GM23338 (cell line): ENCODE measurements around the gene ERAP2. TPM values are rescaled to one million over a fixed set of nuclear protein-coding genes. Genes with fewer than 3 reads are reported as not detected.

Source experiments
- ATAC-seq: fragments of 200-7000 bp; cut with Tn5 transposase; 3 replicates; pipeline ENCODE4 v1.9.1; 2020
- DNase-seq: peaks from one replicate; pipeline ENCODE4 v3.0.0-alpha.2; 2015; ENCODE audit warnings: low spot score
- H2AFZ ChIP-seq: fragments of 200-600 bp; sonication (generic); 2 replicates; pipeline ENCODE4 v1.8.0; 2016; ENCODE audit warnings: antibody characterized with exemption, mild to moderate bottlenecking, moderate library complexity
- H3F3A ChIP-seq: fragments of 200-600 bp; sonication (generic); replicated peaks from 2 replicates; pipeline ENCODE4 v1.8.0; 2017; ENCODE audit warnings: antibody characterized with exemption, mixed run types, low read depth
- H3K27ac ChIP-seq: fragments of 200-600 bp; sonication (generic); 2 replicates; pipeline ENCODE4 v1.6.1; 2016; ENCODE audit warnings: low read depth
- H3K27me3 ChIP-seq: fragments of 200-600 bp; sonication (generic); 2 replicates; pipeline ENCODE4 v1.8.0; 2016; ENCODE audit warnings: mild to moderate bottlenecking, mixed run types, moderate library complexity; ENCODE audit not compliant: insufficient read depth
- H3K36me3 ChIP-seq: fragments of 200-600 bp; sonication (generic); 2 replicates; pipeline ENCODE4 v1.8.0; 2016; ENCODE audit warnings: mild to moderate bottlenecking; ENCODE audit not compliant: insufficient read depth
- H3K4me1 ChIP-seq: fragments of 200-600 bp; sonication (generic); 2 replicates; pipeline ENCODE4 v1.8.0; 2016; ENCODE audit warnings: mild to moderate bottlenecking, moderate library complexity; ENCODE audit not compliant: insufficient read depth
- H3K4me2 ChIP-seq: fragments of 200-600 bp; sonication (generic); 2 replicates; pipeline ENCODE4 v1.7.1; 2017; ENCODE audit warnings: mixed run types
- H3K4me3 ChIP-seq: fragments of 200-600 bp; sonication (generic); 2 replicates; pipeline ENCODE4 v1.6.1; 2016; ENCODE audit warnings: mixed run types
- H3K79me2 ChIP-seq: fragments of 200-600 bp; sonication (generic); replicated peaks from 2 replicates; pipeline ENCODE4 v1.8.0; 2017; ENCODE audit warnings: mild to moderate bottlenecking; ENCODE audit not compliant: insufficient read depth
- H3K9me2 ChIP-seq: fragments of 200-600 bp; sonication (generic); 2 replicates; pipeline ENCODE4 v1.8.0; 2017; ENCODE audit not compliant: insufficient read depth
- H4K20me1 ChIP-seq: fragments of 200-600 bp; sonication (generic); replicated peaks from 2 replicates; pipeline ENCODE4 v1.8.0; 2017; ENCODE audit warnings: mild to moderate bottlenecking; ENCODE audit not compliant: insufficient read depth
- H3K27ac Mint-ChIP-seq: 2 replicates; pipeline ENCODE4 v1.8.0; 2020; ENCODE audit warnings: inconsistent platforms, mild to moderate bottlenecking, moderate library complexity, mixed read lengths
- H3K27me3 Mint-ChIP-seq: 3 replicates; pipeline ENCODE4 v1.8.0; 2022; ENCODE audit warnings: low read depth, mild to moderate bottlenecking, moderate library complexity, mixed read lengths, inconsistent platforms; ENCODE audit not compliant: insufficient read depth, poor library complexity
- H3K36me3 Mint-ChIP-seq: 3 replicates; pipeline ENCODE4 v1.8.0; 2021; ENCODE audit warnings: low read depth, mild to moderate bottlenecking, inconsistent platforms, moderate library complexity, mixed read lengths
- H3K4me1 Mint-ChIP-seq: 3 replicates; pipeline ENCODE4 v1.8.0; 2020; ENCODE audit warnings: mild to moderate bottlenecking, inconsistent platforms, mixed read lengths
- H3K4me3 Mint-ChIP-seq: 3 replicates; pipeline ENCODE4 v1.8.0; 2021; ENCODE audit warnings: moderate library complexity, mild to moderate bottlenecking, inconsistent platforms, mixed read lengths
- H3K9me3 Mint-ChIP-seq: 3 replicates; pipeline ENCODE4 v1.8.0; 2020; ENCODE audit warnings: moderate library complexity, mild to moderate bottlenecking, inconsistent platforms, mixed read lengths
- CREB1 ChIP-seq: fragments of 250-450 bp; sonication (Bioruptor Pico); IDR thresholded peaks from 2 replicates; pipeline ENCODE4 v1.5.0; 2020; ENCODE audit warnings: low read depth, mild to moderate bottlenecking, moderate library complexity
- CTCF ChIP-seq, 2 experiments: fragments of 200-600 bp in 1 of 2; sonication (generic) in 1 of 2; conservative IDR thresholded peaks; 2 replicates each; pipeline versions ENCODE4 v1.5.1 to v1.6.1; 2016 to 2017; ENCODE audit warnings: antibody characterized with exemption in 2 of 2, low read depth in 2 of 2, mild to moderate bottlenecking in 2 of 2, moderate library complexity in 1 of 2
- ETS1 ChIP-seq: IDR thresholded peaks from 2 replicates; pipeline ENCODE4 v1.6.1; 2016; ENCODE audit warnings: antibody characterized with exemption
- EZH2phosphoT487 ChIP-seq: fragments of 200-600 bp; sonication (generic); IDR thresholded peaks from one replicate; pipeline ENCODE4 v1.8.1; 2018; ENCODE audit warnings: antibody characterized with exemption; ENCODE audit not compliant: unreplicated experiment
- NANOG ChIP-seq: IDR thresholded peaks from 2 replicates; pipeline ENCODE4 v1.6.1; 2016; ENCODE audit warnings: antibody characterized with exemption, borderline replicate concordance
- POLR2AphosphoS5 ChIP-seq: IDR thresholded peaks from 2 replicates; pipeline ENCODE4 v1.6.1; 2016; ENCODE audit warnings: antibody characterized with exemption, low read depth
- ZNF462 ChIP-seq: fragments of 250-450 bp; sonication (Bioruptor Pico); IDR thresholded peaks from 2 replicates; pipeline ENCODE4 v1.5.0; 2020; ENCODE audit warnings: mild to moderate bottlenecking, moderate library complexity
- polyA plus RNA-seq: library from polyadenylated mRNA; unstranded; fragments of >200 nt; fragmentation: Nextera tagmentation; extraction: Ambion mirVana; gene quantifications from 2 replicates; pipeline ENCODE4 v1.2.1, GENCODE V29; 2016
- total RNA-seq: library from RNA; depleted of rRNA; stranded (reverse); fragments of >200 nt; shearing (Covaris generic); gene quantifications from 2 replicates; pipeline ENCODE4 v1.2.3, GENCODE V29; 2014

Gene ERAP2
- total and polyA plus RNA-seq, 2 experiments from 2014 or later, result 0.73 TPM; not detected in 1

GRCh38 chr5:96836817-96837216, 39.5 kb upstream of the ERAP2 start (continued):
- no peak for TF ChIP-seq ZNF462
- no peak for TF ChIP-seq POLR2AphosphoS5
- no peak for TF ChIP-seq CREB1

- Mint-ChIP-seq H3K27ac (no peak overlapping the region; the same call in 1 of the 2 replicates), H3K9me3 (no peaks in the 10 kb centered on the region), H3K4me1 (no peaks in the 10 kb centered on the region), H3K4me3 (no peak overlapping the region), H3K36me3 (no peaks in the 10 kb centered on the region), H3K27me3 (peaks cover 2% of the 10 kb centered on the region)
- no peaks in the 10 kb centered on the region for H3F3A ChIP-seq
- no peaks in the 10 kb centered on the region for H3K36me3 ChIP-seq
- H3K4me3 ChIP-seq, result no peak overlapping the region
- H3K27me3 ChIP-seq, result no peaks in the 10 kb centered on the region
- H3K9me2 ChIP-seq, result no peaks in the 10 kb centered on the region
- no peaks in the 10 kb centered on the region for H4K20me1 ChIP-seq
- DNase-seq (no peak), ATAC-seq (no peak)
- H3K4me2 ChIP-seq, result no peak overlapping the region
- no peaks in the 10 kb centered on the region for H3K79me2 ChIP-seq
- no peak overlapping the region for H2AFZ ChIP-seq
- no peaks in the 10 kb centered on the region for H3K4me1 ChIP-seq
- H3K27ac ChIP-seq, result no peak overlapping the region
- TF ChIP-seq ETS1, result no peak
- TF ChIP-seq POLR2AphosphoS5, result no peak
- no peak for TF ChIP-seq CREB1
- TF ChIP-seq ZNF462, result no peak
- TF ChIP-seq NANOG, result no peak
- no peak for TF ChIP-seq CTCF (conservative IDR thresholded peaks at IDR 0.05; ENCODE audit: low read depth in 2 of 2)
- no peak for TF ChIP-seq EZH2phosphoT487
Measured at GRCh38 chr5:96837303-96837702, 39.0 kb upstream of the ERAP2 start.
